Retinal pigment epithelial cell (primary cell): ENCODE results near the gene FMNL2.

Experiments
- DNase-seq: peaks from one replicate; pipeline ENCODE4 v3.0.0-alpha.2; 2010; ENCODE audit warnings: low read depth
- H3K4me3 ChIP-seq: 2 replicates; pipeline ENCODE4 v1.5.1; 2011; ENCODE audit warnings: mild to moderate bottlenecking, low read length, control low read depth, moderate library complexity
- CTCF ChIP-seq: conservative IDR thresholded peaks from 2 replicates; pipeline ENCODE4 v1.5.1; 2011; ENCODE audit warnings: low read depth, low read length, control low read depth, inconsistent platforms

FMNL2 gene

GRCh38 chr2:152678808-152679207 is 343.8 kb downstream of the FMNL2 start:
- TF ChIP-seq CTCF = no peak
- no peak overlapping the region for H3K4me3 ChIP-seq
- DNase-seq = no peak

DNA sequence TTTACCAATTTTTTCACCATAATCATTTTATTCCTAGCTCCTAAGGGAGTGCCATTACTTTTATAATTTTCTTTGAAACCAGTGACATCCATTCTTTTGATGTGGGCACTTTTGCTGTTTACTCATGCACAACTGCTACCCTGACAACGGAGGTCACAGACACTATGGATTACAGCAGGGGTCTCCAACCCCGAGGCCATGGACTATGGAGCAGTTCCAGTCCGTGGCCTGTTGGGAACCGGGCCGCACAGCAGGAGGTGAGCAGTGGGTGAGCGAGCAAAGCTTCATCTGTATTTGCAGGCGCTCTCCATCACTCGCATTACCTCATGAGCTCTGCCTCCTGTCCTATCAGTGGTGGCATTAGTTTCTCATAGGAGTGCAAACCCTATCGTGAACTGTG is 347.7 kb downstream of the FMNL2 start:
- DNase-seq = no peak
- no peak overlapping the region for H3K4me3 ChIP-seq
- no peak for TF ChIP-seq CTCF

- TF ChIP-seq CTCF = no peak
- no peak for DNase-seq
- no peak overlapping the region for H3K4me3 ChIP-seq
Observed at GRCh38 chr2:152683400-152683799, 348.4 kb downstream of the FMNL2 start.

DNA sequence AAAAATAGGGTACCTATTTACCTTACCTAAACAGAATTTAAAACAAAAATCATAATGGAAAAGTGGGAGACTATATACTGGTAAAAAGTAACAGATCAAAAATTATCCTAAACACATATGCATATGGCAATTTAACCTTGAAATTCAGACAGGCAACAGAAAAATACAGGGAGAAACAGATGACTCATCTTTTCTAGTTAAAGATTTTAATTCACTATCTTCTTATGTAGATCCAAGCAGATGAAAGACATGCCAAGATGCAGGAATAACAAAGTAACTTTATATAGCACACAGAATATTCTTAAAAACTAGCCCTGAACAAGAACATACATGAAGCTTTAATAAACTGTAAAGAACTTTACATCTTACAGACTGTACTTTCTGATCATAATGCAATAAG is 351.3 kb downstream of the FMNL2 start:
- H3K4me3 ChIP-seq = no peak overlapping the region
- TF ChIP-seq CTCF = no peak
- DNase-seq = no peak

GRCh38 chr2:152693033-152693432 is 358.1 kb downstream of the FMNL2 start:
- TF ChIP-seq CTCF = no peak
- H3K4me3 ChIP-seq = no peak overlapping the region
- no peak for DNase-seq

GRCh38 chr2:152694161-152694661 is 359.2 kb downstream of the FMNL2 start:
- TF ChIP-seq CTCF = no peak
- DNase-seq = peak; percentile 11
- no peak overlapping the region for H3K4me3 ChIP-seq

- no peak overlapping the region for H3K4me3 ChIP-seq
- no peak for DNase-seq
- no peak for TF ChIP-seq CTCF
Observed at GRCh38 chr2:152695763-152696162, 360.8 kb downstream of the FMNL2 start.
